ENCODE results near the gene ADGRB3. TPM values are rescaled to one million over a fixed set of nuclear protein-coding genes. Genes with fewer than 3 reads are reported as not detected.

The ADGRB3 gene
- total RNA-seq, 2 experiments from 2014 or later: not detected

DNA sequence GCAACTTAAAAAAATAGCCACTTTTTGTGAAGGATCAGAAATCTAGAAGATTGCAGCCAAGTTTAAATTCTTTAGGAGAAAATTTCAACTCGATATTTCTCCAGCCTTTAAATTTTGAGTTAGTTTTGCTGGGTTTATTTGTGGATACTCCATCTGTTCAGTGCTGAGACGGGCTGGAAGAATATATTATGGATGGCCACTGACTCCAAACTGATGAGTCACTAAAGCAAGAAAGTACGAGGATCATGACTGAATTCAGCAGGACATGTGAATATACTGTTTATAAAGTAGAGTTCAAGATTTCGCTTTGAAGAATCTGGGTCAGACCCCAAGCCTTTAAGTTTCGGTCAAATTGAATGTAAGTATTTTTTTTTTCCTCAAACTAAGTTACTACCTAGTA, 199.5 kb downstream of the ADGRB3 start:
- Histone ChIP-seq H3K4me3 (ENCODE audit: low read depth, low read length, poor library complexity, severe bottlenecking) (no peak overlapping the region), H2AFZ (ENCODE audit: low read length) (no peak overlapping the region), H3K27ac (ENCODE audit: low read depth, low read length, poor library complexity, severe bottlenecking) (no peak overlapping the region), H3K9me3 (ENCODE audit: low read length) (no peaks in the 10 kb centered on the region), H3K4me2 (ENCODE audit: low read length) (no peak overlapping the region), H3K4me1 (ENCODE audit: insufficient read depth, low read length, poor library complexity, severe bottlenecking) (no peaks in the 10 kb centered on the region), H3K9me2 (ENCODE audit: insufficient read depth, low read length) (no peaks in the 10 kb centered on the region), H4K20me1 (ENCODE audit: insufficient read depth, low read length) (no peaks in the 10 kb centered on the region), H3K36me3 (ENCODE audit: insufficient read depth, low read length) (no peaks in the 10 kb centered on the region), H3K79me2 (ENCODE audit: insufficient read depth, low read depth, low read length) (no peaks in the 10 kb centered on the region)
- no peak for DNase-seq (ENCODE audit: low spot score)
- TF ChIP-seq, protein P1, sequence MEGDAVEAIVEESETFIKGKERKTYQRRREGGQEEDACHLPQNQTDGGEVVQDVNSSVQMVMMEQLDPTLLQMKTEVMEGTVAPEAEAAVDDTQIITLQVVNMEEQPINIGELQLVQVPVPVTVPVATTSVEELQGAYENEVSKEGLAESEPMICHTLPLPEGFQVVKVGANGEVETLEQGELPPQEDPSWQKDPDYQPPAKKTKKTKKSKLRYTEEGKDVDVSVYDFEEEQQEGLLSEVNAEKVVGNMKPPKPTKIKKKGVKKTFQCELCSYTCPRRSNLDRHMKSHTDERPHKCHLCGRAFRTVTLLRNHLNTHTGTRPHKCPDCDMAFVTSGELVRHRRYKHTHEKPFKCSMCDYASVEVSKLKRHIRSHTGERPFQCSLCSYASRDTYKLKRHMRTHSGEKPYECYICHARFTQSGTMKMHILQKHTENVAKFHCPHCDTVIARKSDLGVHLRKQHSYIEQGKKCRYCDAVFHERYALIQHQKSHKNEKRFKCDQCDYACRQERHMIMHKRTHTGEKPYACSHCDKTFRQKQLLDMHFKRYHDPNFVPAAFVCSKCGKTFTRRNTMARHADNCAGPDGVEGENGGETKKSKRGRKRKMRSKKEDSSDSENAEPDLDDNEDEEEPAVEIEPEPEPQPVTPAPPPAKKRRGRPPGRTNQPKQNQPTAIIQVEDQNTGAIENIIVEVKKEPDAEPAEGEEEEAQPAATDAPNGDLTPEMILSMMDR (conservative IDR thresholded peaks at IDR 0.05; ENCODE audit: low read length): no peak
- no peak for TF ChIP-seq EZH2phosphoT487 (IDR thresholded peaks at IDR 0.05; ENCODE audit: borderline replicate concordance, low read depth, low read length)
- intact Hi-C loops (cut with micrococcal nuclease; ENCODE audit: unreplicated experiment): no loop called here
- ChIA-PET POLR2A (no interaction called here), CTCF (ENCODE audit: unreplicated experiment) (no interaction called here)
- no TSS peak for BruUV-seq (replicated peaks)

DNA sequence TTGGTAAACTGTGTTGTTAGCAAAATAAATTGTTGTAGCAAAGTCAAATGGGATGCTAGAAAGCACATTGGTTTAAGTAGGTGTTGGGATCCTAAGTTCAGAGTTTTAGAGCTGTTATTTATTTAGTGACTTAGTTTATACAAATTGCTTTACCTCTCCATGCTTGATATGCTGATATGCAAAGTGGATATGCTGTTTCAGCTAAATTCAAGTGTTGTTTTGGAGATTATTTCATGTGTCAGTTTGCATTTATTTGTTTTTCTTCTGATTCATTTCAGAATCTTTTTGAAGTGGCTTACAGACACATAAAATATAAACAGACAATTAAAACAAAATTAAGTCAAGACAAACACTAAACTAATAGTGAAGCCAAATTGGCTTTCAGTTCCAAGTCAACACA, 203.5 kb downstream of the ADGRB3 start:
- H3K4me1 ChIP-seq (ENCODE audit: insufficient read depth, low read length, poor library complexity, severe bottlenecking): no peaks in the 10 kb centered on the region
- ChIA-PET POLR2A (interaction anchor here (0.6 to 1.0 kb wide), 3 partner anchors 130 to 1052 kb away, joined by 3 to 5 read pairs (median 3); no protein-coding TSS in a partner anchor), CTCF (ENCODE audit: unreplicated experiment) (no interaction called here)
- no peaks in the 10 kb centered on the region for H3K36me3 ChIP-seq (ENCODE audit: insufficient read depth, low read length)
- no TSS peak for BruUV-seq (replicated peaks)
- no peak overlapping the region for H2AFZ ChIP-seq (ENCODE audit: low read length)
- no peak overlapping the region for H3K4me3 ChIP-seq (ENCODE audit: low read depth, low read length, poor library complexity, severe bottlenecking)
- TF ChIP-seq, protein P1 (conservative IDR thresholded peaks at IDR 0.05; ENCODE audit: low read length): no peak
- no peak for TF ChIP-seq EZH2phosphoT487 (IDR thresholded peaks at IDR 0.05; ENCODE audit: borderline replicate concordance, low read depth, low read length)
- no peak overlapping the region for H3K27ac ChIP-seq (ENCODE audit: low read depth, low read length, poor library complexity, severe bottlenecking)
- no peak overlapping the region for H3K4me2 ChIP-seq (ENCODE audit: low read length)
- no peaks in the 10 kb centered on the region for H4K20me1 ChIP-seq (ENCODE audit: insufficient read depth, low read length)
- no peaks in the 10 kb centered on the region for H3K9me2 ChIP-seq (ENCODE audit: insufficient read depth, low read length)
- H3K9me3 ChIP-seq (ENCODE audit: low read length): no peaks in the 10 kb centered on the region
- no peak for DNase-seq (ENCODE audit: low spot score)
- intact Hi-C loops (cut with micrococcal nuclease; ENCODE audit: unreplicated experiment): no loop called here
- no peaks in the 10 kb centered on the region for H3K79me2 ChIP-seq (ENCODE audit: insufficient read depth, low read depth, low read length)

DNA sequence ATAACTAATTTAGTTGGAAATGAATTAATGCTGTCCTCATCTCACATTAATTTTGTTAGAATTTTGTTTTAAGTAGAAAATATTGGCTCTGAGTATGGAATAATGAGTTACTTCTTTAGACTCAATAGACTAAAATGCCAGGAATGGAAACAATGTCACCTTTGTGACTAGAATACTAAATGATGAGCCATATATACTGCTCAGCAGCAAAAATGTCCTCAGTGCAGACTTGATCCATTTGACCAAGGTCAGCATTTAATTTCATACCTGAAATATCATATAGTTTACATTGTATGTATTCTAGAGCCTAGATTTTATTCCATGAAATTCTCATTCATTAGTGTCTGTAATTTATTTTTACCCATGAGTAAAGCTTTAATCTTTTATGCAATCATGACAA, 217.7 kb downstream of the ADGRB3 start:
- H3K4me2 ChIP-seq (ENCODE audit: low read length): no peak overlapping the region
- no peaks in the 10 kb centered on the region for H4K20me1 ChIP-seq (ENCODE audit: insufficient read depth, low read length)
- no TSS peak for BruUV-seq (replicated peaks)
- no peak for DNase-seq (ENCODE audit: low spot score)
- POLR2A ChIA-PET: interaction anchor here (1.1 kb wide), 1 partner anchor 24 kb away, joined by 4 read pairs; no protein-coding TSS in a partner anchor
- no peaks in the 10 kb centered on the region for H3K9me2 ChIP-seq (ENCODE audit: insufficient read depth, low read length)
- intact Hi-C loops (cut with micrococcal nuclease; ENCODE audit: unreplicated experiment): no loop called here
- no peaks in the 10 kb centered on the region for H3K79me2 ChIP-seq (ENCODE audit: insufficient read depth, low read depth, low read length)
- no peak overlapping the region for H3K4me3 ChIP-seq (ENCODE audit: low read depth, low read length, poor library complexity, severe bottlenecking)
- H3K36me3 ChIP-seq (ENCODE audit: insufficient read depth, low read length): no peaks in the 10 kb centered on the region
- CTCF ChIA-PET (ENCODE audit: unreplicated experiment): no interaction called here
- no peak overlapping the region for H3K27ac ChIP-seq (ENCODE audit: low read depth, low read length, poor library complexity, severe bottlenecking)
- H2AFZ ChIP-seq (ENCODE audit: low read length): no peak overlapping the region
- no peaks in the 10 kb centered on the region for H3K4me1 ChIP-seq (ENCODE audit: insufficient read depth, low read length, poor library complexity, severe bottlenecking)
- TF ChIP-seq, protein P1 (conservative IDR thresholded peaks at IDR 0.05; ENCODE audit: low read length): no peak
- no peak for TF ChIP-seq EZH2phosphoT487 (IDR thresholded peaks at IDR 0.05; ENCODE audit: borderline replicate concordance, low read depth, low read length)
- no peaks in the 10 kb centered on the region for H3K9me3 ChIP-seq (ENCODE audit: low read length)

Data from OCI-LY7 (cell line).